Stomach smooth muscle (tissue), 2 donors: Measurements from ENCODE around the gene CRTC3.
"Not testable (repeated sequence)": the region's sequence is repeated elsewhere in the genome, so short reads cannot be mapped to it uniquely, and the experiment has no call there.

ENCODE experiments used
- H3K27ac ChIP-seq: one replicate; pipeline ENCODE4 v1.7.0; 2013; ENCODE audit warnings: mild to moderate bottlenecking, low read length, inconsistent platforms
- H3K27me3 ChIP-seq, 2 donors: one replicate each; pipeline ENCODE4 v1.7.0; 2013; ENCODE audit warnings: low read length in 2 of 2; ENCODE audit not compliant: insufficient read depth in 2 of 2, control insufficient read depth in 1 of 2
- H3K36me3 ChIP-seq, 2 donors: one replicate each; pipeline ENCODE4 v1.7.0; 2013; ENCODE audit warnings: low read length in 2 of 2; ENCODE audit not compliant: control insufficient read depth in 2 of 2, insufficient read depth in 2 of 2
- H3K4me1 ChIP-seq: one replicate; pipeline ENCODE4 v1.7.0; 2013; ENCODE audit warnings: low read length; ENCODE audit not compliant: control insufficient read depth, insufficient read depth
- H3K4me3 ChIP-seq, 2 donors: one replicate each; pipeline ENCODE4 v1.7.0; 2013; ENCODE audit warnings: low read length in 2 of 2
- H3K9ac ChIP-seq, 2 donors: one replicate each; pipeline ENCODE4 v1.7.0; 2013; ENCODE audit warnings: low read length in 2 of 2, mild to moderate bottlenecking in 1 of 2
- H3K9me3 ChIP-seq, 2 donors: one replicate each; pipeline ENCODE4 v1.7.0; 2013; ENCODE audit warnings: low read length in 2 of 2; ENCODE audit not compliant: control insufficient read depth in 2 of 2
- donor health status: healthy.
- donor health status: Pancreatic carcinoma.

Gene CRTC3

GRCh38 chr15:90689326-90689961 is 159.7 kb downstream of the CRTC3 start:
- H3K27me3 ChIP-seq, H3K27ac ChIP-seq, H3K9me3 ChIP-seq, H3K4me1 ChIP-seq, H3K9ac ChIP-seq, H3K36me3 ChIP-seq, H3K4me3 ChIP-seq: not testable (repeated sequence)

- H3K27ac ChIP-seq, result no peak overlapping the region
- no peaks in the 10 kb centered on the region for H3K27me3 ChIP-seq
- H3K4me1 ChIP-seq, result no peaks in the 10 kb centered on the region
- H3K9ac ChIP-seq, result no peak overlapping the region
- H3K36me3 ChIP-seq, result no peaks in the 10 kb centered on the region
- no peak overlapping the region for H3K4me3 ChIP-seq
- no peaks in the 10 kb centered on the region for H3K9me3 ChIP-seq
Measured at GRCh38 chr15:90690585-90690984, 160.9 kb downstream of the CRTC3 start.

- H3K27ac ChIP-seq, result no peak overlapping the region
- no peaks in the 10 kb centered on the region for H3K4me1 ChIP-seq
- H3K9me3 ChIP-seq, result no peaks in the 10 kb centered on the region
- no peak overlapping the region for H3K4me3 ChIP-seq
- H3K27me3 ChIP-seq, result no peaks in the 10 kb centered on the region
- H3K9ac ChIP-seq, result no peak overlapping the region
- H3K36me3 ChIP-seq, result no peaks in the 10 kb centered on the region
Measured at GRCh38 chr15:90691369-90691768, 161.6 kb downstream of the CRTC3 start.

GRCh38 chr15:90691982-90692773 is 162.5 kb downstream of the CRTC3 start:
- Histone ChIP-seq H3K9me3 (no peaks in the 10 kb centered on the region), H3K27me3 (no peaks in the 10 kb centered on the region), H3K4me1 (no peaks in the 10 kb centered on the region), H3K9ac (no peak overlapping the region), H3K36me3 (no peaks in the 10 kb centered on the region), H3K4me3 (no peak overlapping the region), H3K27ac (no peak overlapping the region)
